Breast epithelium (tissue), 3 donors: ENCODE results near the gene TRIM66.
A peak's percentile ranks its signal among the peaks of the same experiment; 100 is the strongest.

ENCODE experiments used
- POLR2A ChIP-seq: fragments of 450-650 bp; IDR thresholded peaks from one replicate; pipeline ENCODE4 v1.6.1; 2016; ENCODE audit warnings: antibody characterized with exemption, mild to moderate bottlenecking, moderate library complexity
- POLR2AphosphoS5 ChIP-seq, 3 donors: sonication (generic); formaldehyde crosslinking; IDR thresholded peaks; one replicate each; pipeline ENCODE4 v1.6.1; 2017; ENCODE audit warnings: antibody characterized with exemption in 3 of 3
- TF ChIP-seq, protein P1 (sequence below), 3 donors: fragments of 450-650 bp; IDR thresholded peaks; one replicate each; pipeline ENCODE4 v1.5.1; 2016 to 2017; ENCODE audit warnings: antibody characterized with exemption in 3 of 3, mild to moderate bottlenecking in 3 of 3, moderate library complexity in 3 of 3

DNA sequence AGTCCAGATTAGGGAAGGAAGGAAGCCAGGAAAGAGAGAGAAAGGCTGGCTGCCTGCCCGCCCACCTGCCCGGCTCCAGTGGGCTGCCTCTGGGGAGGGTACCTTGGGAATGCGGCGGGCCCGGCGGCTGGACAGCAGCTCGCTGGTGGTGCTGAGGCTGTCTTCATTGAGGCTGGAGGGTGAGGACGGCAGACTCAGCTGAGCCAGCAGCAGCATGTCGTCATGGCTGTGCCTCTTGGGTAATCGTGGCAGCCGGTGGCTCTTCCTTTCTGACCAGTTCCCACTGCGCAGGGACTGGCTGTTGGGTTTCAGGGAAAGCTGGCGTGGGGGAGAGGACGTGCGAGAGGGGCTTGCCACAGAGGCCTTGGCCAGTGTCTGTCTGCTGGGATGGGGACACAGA is 33.0 kb upstream of the TRIM66 start:
- TF ChIP-seq, protein P1, sequence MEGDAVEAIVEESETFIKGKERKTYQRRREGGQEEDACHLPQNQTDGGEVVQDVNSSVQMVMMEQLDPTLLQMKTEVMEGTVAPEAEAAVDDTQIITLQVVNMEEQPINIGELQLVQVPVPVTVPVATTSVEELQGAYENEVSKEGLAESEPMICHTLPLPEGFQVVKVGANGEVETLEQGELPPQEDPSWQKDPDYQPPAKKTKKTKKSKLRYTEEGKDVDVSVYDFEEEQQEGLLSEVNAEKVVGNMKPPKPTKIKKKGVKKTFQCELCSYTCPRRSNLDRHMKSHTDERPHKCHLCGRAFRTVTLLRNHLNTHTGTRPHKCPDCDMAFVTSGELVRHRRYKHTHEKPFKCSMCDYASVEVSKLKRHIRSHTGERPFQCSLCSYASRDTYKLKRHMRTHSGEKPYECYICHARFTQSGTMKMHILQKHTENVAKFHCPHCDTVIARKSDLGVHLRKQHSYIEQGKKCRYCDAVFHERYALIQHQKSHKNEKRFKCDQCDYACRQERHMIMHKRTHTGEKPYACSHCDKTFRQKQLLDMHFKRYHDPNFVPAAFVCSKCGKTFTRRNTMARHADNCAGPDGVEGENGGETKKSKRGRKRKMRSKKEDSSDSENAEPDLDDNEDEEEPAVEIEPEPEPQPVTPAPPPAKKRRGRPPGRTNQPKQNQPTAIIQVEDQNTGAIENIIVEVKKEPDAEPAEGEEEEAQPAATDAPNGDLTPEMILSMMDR (IDR thresholded peaks at IDR 0.05) = no peak
- TF ChIP-seq POLR2A = no peak
- TF ChIP-seq POLR2AphosphoS5 (IDR thresholded peaks at IDR 0.05) = peak in 1 of 3 donors; percentile 57
